GM12878 (cell line): ENCODE data around the gene NKX2-3. TPM values are rescaled to one million over a fixed set of nuclear protein-coding genes. Genes with fewer than 3 reads are reported as not detected.

Experiments
- ATAC-seq: fragments of 200-7000 bp; cut with Tn5 transposase; 3 replicates; pipeline ENCODE4 v1.9.1; 2020; ENCODE audit warnings: mild to moderate bottlenecking, moderate library complexity
- BruUV-seq: library from RNA; stranded (reverse); fragments of 400-500 nt; replicated peaks from 2 replicates; lab custom pipeline; 2021; lab: Mats Ljungman, UMichigan
- CTCF ChIA-PET: fragments of 300-600 bp; sonication (Branson Sonifier 250); formaldehyde crosslinking; extraction: SDS; loops from one replicate; lab custom pipeline; 2021; ENCODE audit warnings: inconsistent platforms; lab: Yijun Ruan, JAX
- POLR2A ChIA-PET: fragments of 350-600 bp; formaldehyde crosslinking; extraction: SDS; loops from one replicate; lab custom pipeline; 2021; ENCODE audit warnings: inconsistent platforms; lab: Charles Lee
- RAD21 ChIA-PET: fragments of 300-600 bp; sonication (Branson Sonifier 250); formaldehyde crosslinking; loops from one replicate; lab custom pipeline; 2023; ENCODE audit warnings: antibody characterized with exemption; ENCODE audit not compliant: unreplicated experiment; lab: Charles Lee
- SMC1A ChIA-PET: fragments of 300-600 bp; sonication (Branson Sonifier 250); formaldehyde crosslinking; loops from one replicate; lab custom pipeline; 2023; ENCODE audit not compliant: unreplicated experiment, uncharacterized antibody; lab: Charles Lee
- DNase-seq: peaks from one replicate; pipeline ENCODE4 v3.0.0-alpha.2; 2011; ENCODE audit warnings: low read depth, low spot score
- FAIRE-seq: peaks from 3 replicates; lab custom pipeline; 2011; peaks lifted over from hg19 to GRCh38; lab: Jason Lieb, UNC
- H2AFZ ChIP-seq: 2 replicates; pipeline ENCODE4 v1.6.0; 2011; ENCODE audit warnings: low read depth, low read length, control low read depth; ENCODE audit not compliant: control insufficient read depth
- H3K27ac ChIP-seq: 2 replicates; pipeline ENCODE4 v1.5.1; 2011; ENCODE audit warnings: control low read depth; ENCODE audit not compliant: control insufficient read depth, insufficient read depth
- H3K27me3 ChIP-seq, 2 experiments: replicated peaks in 1 of 2; 2 replicates each; pipeline versions ENCODE4 v1.6.0 to v1.6.1; 2011; ENCODE audit warnings: low read length in 1 of 2; ENCODE audit not compliant: control insufficient read depth in 2 of 2, insufficient read depth in 2 of 2
- H3K36me3 ChIP-seq, 2 experiments: 2 replicates each; pipeline ENCODE4 v1.5.1; 2011; ENCODE audit warnings: low read length in 1 of 2; ENCODE audit not compliant: control insufficient read depth in 2 of 2, insufficient read depth in 2 of 2
- H3K4me1 ChIP-seq: 2 replicates; pipeline ENCODE4 v1.6.1; 2011; ENCODE audit warnings: mild to moderate bottlenecking, low read length, moderate library complexity, mixed read lengths; ENCODE audit not compliant: control insufficient read depth, insufficient read depth
- H3K4me2 ChIP-seq: 2 replicates; pipeline ENCODE4 v1.6.0; 2011; ENCODE audit warnings: control low read depth; ENCODE audit not compliant: control insufficient read depth, insufficient read depth
- H3K4me3 ChIP-seq: fragments of 200-600 bp; sonication (generic); 2 replicates; pipeline ENCODE4 v1.5.1; 2016
- H3K79me2 ChIP-seq: 2 replicates; pipeline ENCODE4 v1.6.0; 2011; ENCODE audit warnings: low read length; ENCODE audit not compliant: control insufficient read depth, insufficient read depth
- H3K9ac ChIP-seq: 2 replicates; pipeline ENCODE4 v1.8.0; 2011; ENCODE audit warnings: low read length, control low read depth, mixed read lengths; ENCODE audit not compliant: control insufficient read depth, insufficient read depth
- H3K9me3 ChIP-seq: replicated peaks from 3 replicates; pipeline ENCODE4 v1.5.1; 2011; ENCODE audit warnings: mild to moderate bottlenecking, low read length; ENCODE audit not compliant: control insufficient read depth, insufficient read depth
- H4K20me1 ChIP-seq: 2 replicates; pipeline ENCODE4 v1.6.0; 2011; ENCODE audit not compliant: control insufficient read depth, insufficient read depth
- BCL11A ChIP-seq: IDR thresholded peaks from 2 replicates; pipeline ENCODE4 v1.6.1; 2011; ENCODE audit warnings: low read depth, low read length
- BCL3 ChIP-seq: IDR thresholded peaks from 2 replicates; pipeline ENCODE4 v1.6.1; 2011; ENCODE audit warnings: borderline replicate concordance, low read depth, mild to moderate bottlenecking, moderate library complexity, low read length; ENCODE audit not compliant: insufficient read depth, poor library complexity, severe bottlenecking
- BCLAF1 ChIP-seq: fragments of 450-650 bp; IDR thresholded peaks from 2 replicates; pipeline ENCODE4 v1.6.1; 2017; ENCODE audit warnings: antibody characterized with exemption, mild to moderate bottlenecking, moderate library complexity
- CBX3 ChIP-seq: fragments of 200-600 bp; sonication (generic); IDR thresholded peaks from 2 replicates; pipeline ENCODE4 v1.6.1; 2016; ENCODE audit warnings: low read depth, borderline replicate concordance
- CHD2 ChIP-seq: IDR thresholded peaks from 2 replicates; pipeline ENCODE4 v1.6.1; 2011; ENCODE audit warnings: low read depth, low read length, improper control_type of control experiment, borderline replicate concordance
- CTCF ChIP-seq, 3 experiments: IDR thresholded peaks in 2 of 3; conservative IDR thresholded peaks in 1 of 3; 2 replicates each; pipeline ENCODE4 v1.5.1; 2011; ENCODE audit warnings: low read depth in 3 of 3, low read length in 3 of 3, mild to moderate bottlenecking in 3 of 3, control low read depth in 2 of 3, moderate library complexity in 2 of 3, inconsistent platforms in 1 of 3, mixed read lengths in 1 of 3; ENCODE audit not compliant: control insufficient read depth in 2 of 3, insufficient read depth in 1 of 3; ENCODE audit errors: extremely low read depth in 1 of 3
- FOXK2 ChIP-seq: fragments of 450-650 bp; IDR thresholded peaks from 2 replicates; pipeline ENCODE4 v1.6.1; 2017; ENCODE audit warnings: mild to moderate bottlenecking, moderate library complexity
- GATAD2B ChIP-seq: fragments of 450-650 bp; conservative IDR thresholded peaks from 2 replicates; pipeline ENCODE4 v1.6.1; 2017; ENCODE audit warnings: low read depth, mild to moderate bottlenecking, moderate library complexity
- HDAC6 ChIP-seq: fragments of 200-600 bp; sonication (generic); IDR thresholded peaks from one replicate; pipeline ENCODE4 v1.8.0; 2017; ENCODE audit warnings: antibody characterized with exemption; ENCODE audit not compliant: unreplicated experiment
- NR2C1 ChIP-seq: fragments of 450-650 bp; IDR thresholded peaks from 2 replicates; pipeline ENCODE4 v1.6.1; 2017; ENCODE audit warnings: antibody characterized with exemption, mild to moderate bottlenecking, moderate library complexity
- POLR2AphosphoS2 ChIP-seq: IDR thresholded peaks from 2 replicates; pipeline ENCODE4 v1.6.1; 2011; ENCODE audit warnings: low read depth, mild to moderate bottlenecking, low read length, improper control_type of control experiment, moderate library complexity
- STAT1 ChIP-seq: fragments of 450-650 bp; conservative IDR thresholded peaks from 2 replicates; pipeline ENCODE4 v1.6.1; 2014; ENCODE audit warnings: antibody characterized with exemption, mild to moderate bottlenecking
- YY1 ChIP-seq: IDR thresholded peaks from 2 replicates; pipeline ENCODE4 v1.6.1; 2011; ENCODE audit warnings: low read depth, mild to moderate bottlenecking, low read length
- ZNF207 ChIP-seq: fragments of 450-650 bp; IDR thresholded peaks from 2 replicates; pipeline ENCODE4 v1.6.1; 2014; ENCODE audit warnings: antibody characterized with exemption, mild to moderate bottlenecking, borderline replicate concordance
- ZNF592 ChIP-seq: fragments of 450-650 bp; IDR thresholded peaks from 2 replicates; pipeline ENCODE4 v1.6.1; 2017; ENCODE audit warnings: mild to moderate bottlenecking, moderate library complexity
- WGBS: methylation state at CpG from one replicate; pipeline ENCODE4 v1.1.6; 2016; ENCODE audit warnings: low lambda C conversion rate; ENCODE audit not compliant: insufficient replicate concordance, insufficient coverage; ENCODE audit errors: missing lambda C conversion rate; 5-methylcytosine and 5-hydroxymethylcytosine counted together
- in situ Hi-C: fragments of 300-500 bp; cut with MboI; formaldehyde crosslinking; loops from 9 replicates; pipeline ENCODE4 v1.14.3; 2018; ENCODE audit warnings: mixed read lengths
- intact Hi-C: fragments of 100-400 bp; cut with micrococcal nuclease; formaldehyde crosslinking; loops from one replicate; pipeline ENCODE4 v1.14.2; 2022; ENCODE audit not compliant: unreplicated experiment
- polyA plus RNA-seq, 11 experiments: library from polyadenylated mRNA; depleted of rRNA in 4 of 11; unstranded in 6 of 11; stranded (reverse) in 5 of 11; fragments of >200 nt; fragmentation: Nextera tagmentation in 4 of 11; fragmentation: Illumina TruSeq in 1 of 11; extraction: Ambion mirVana in 4 of 11; extraction: Trizol in 1 of 11; gene quantifications; 1 replicate in 1 of 11; 2 replicates in 10 of 11; pipeline versions ENCODE4 v1.2.1 to v1.2.3, GENCODE V29; 2011 to 2016; ENCODE audit warnings: inconsistent platforms in 2 of 11, missing spikeins in 2 of 11, low read depth in 1 of 11
- total RNA-seq, 4 experiments: library from RNA; depleted of rRNA in 3 of 4; stranded (reverse); fragments of >200 nt in 3 of 4; fragmentation: Illumina TruSeq in 1 of 4; extraction: Trizol in 1 of 4; gene quantifications; 2 replicates each; pipeline versions ENCODE4 v1.2.1 to v1.2.3, GENCODE V29; 2013 to 2021

NKX2-3 gene
- total and polyA plus RNA-seq, 10 of the 15 experiments (the other 5 are each of a cell fraction or from before 2014, with no cell fraction given), result not detected

GRCh38 chr10:99540306-99540656 lies 7.5 kb downstream of the NKX2-3 start:
- Histone ChIP-seq H3K27ac (no peak overlapping the region), H3K79me2 (no peaks in the 10 kb centered on the region), H3K9me3 (no peaks in the 10 kb centered on the region), H3K4me2 (no peak overlapping the region), H3K36me3 (no peaks in the 10 kb centered on the region), H3K4me1 (no peaks in the 10 kb centered on the region; the same call in 1 of the 2 replicates), H3K4me3 (no peak overlapping the region), H3K9ac (no peak overlapping the region), H3K27me3 (peaks cover 11 to 22% of the 10 kb centered on the region in 2 experiments), H2AFZ (no peak overlapping the region), H4K20me1 (no peaks in the 10 kb centered on the region)
- ATAC-seq, result no peak
- POLR2A ChIA-PET, result no interaction called here
- CTCF ChIA-PET, result no interaction called here
- in situ Hi-C loops (no loop called here), intact Hi-C loops (no loop called here)
- no peak for FAIRE-seq
- WGBS, result no CpG with 5 or more reads among the region's 28 CpGs
- BruUV-seq, result no TSS peak
- RAD21 ChIA-PET, result no interaction called here
- no peak for DNase-seq
- SMC1A ChIA-PET, result no interaction called here
- no peak for TF ChIP-seq STAT1
- TF ChIP-seq POLR2AphosphoS2, result no peak
- no peak for TF ChIP-seq BCL11A
- no peak for TF ChIP-seq CTCF (IDR thresholded peaks at IDR 0.05 in 2 of 3, conservative IDR thresholded peaks at IDR 0.05 in 1 of 3; ENCODE audit: control insufficient read depth in 2 of 3, extremely low read depth in 1 of 3, insufficient read depth in 1 of 3, low read depth in 3 of 3, low read length in 3 of 3)
- TF ChIP-seq CHD2, result no peak
- no peak for TF ChIP-seq NR2C1
- TF ChIP-seq CBX3, result no peak
- TF ChIP-seq BCL3, result no peak
- no peak for TF ChIP-seq GATAD2B
- no peak for TF ChIP-seq YY1
- TF ChIP-seq HDAC6, result no peak
- no peak for TF ChIP-seq FOXK2
- no peak for TF ChIP-seq ZNF207
- TF ChIP-seq ZNF592, result no peak
- TF ChIP-seq BCLAF1, result no peak
